Middle frontal gyrus (tissue), 1 donor: ENCODE results near the gene BIVM.

Experiments
- DNase-seq: peaks from one replicate; pipeline ENCODE4 v3.0.0-alpha.2; 2015; ENCODE audit warnings: low spot score; ENCODE audit errors: extremely low spot score

The BIVM gene

GRCh38 chr13:102838982-102839381 lies 40.1 kb downstream of the BIVM start:
- DNase-seq: no peak

GRCh38 chr13:102839462-102839861 lies 40.5 kb downstream of the BIVM start:
- no peak for DNase-seq

- DNase-seq: no peak
These were observed 46.3 kb downstream of the BIVM start for GRCh38 chr13:102845289-102845629.

GRCh38 chr13:102845630-102846260 lies 46.8 kb downstream of the BIVM start, which contains the start of gene ERCC5:
ERCC5 (plus strand) TSS chr13:102846032; CDS start chr13:102846267, 235 bp downstream.
- DNase-seq: peak; percentile 91

- no peak for DNase-seq
These were observed 47.5 kb downstream of the BIVM start for GRCh38 chr13:102846261-102847015.

GRCh38 chr13:102847272-102848234 lies 48.6 kb downstream of the BIVM start:
- no peak for DNase-seq

GRCh38 chr13:102848956-102849355 lies 50.0 kb downstream of the BIVM start:
- no peak for DNase-seq

- DNase-seq: no peak
These were observed 53.6 kb downstream of the BIVM start for GRCh38 chr13:102852556-102852955.

- no peak for DNase-seq
These were observed 55.8 kb downstream of the BIVM start for GRCh38 chr13:102854675-102855074.

GRCh38 chr13:102856557-102856956 lies 57.6 kb downstream of the BIVM start:
- DNase-seq: no peak

GRCh38 chr13:102862624-102863210 lies 63.8 kb downstream of the BIVM start:
- no peak for DNase-seq

- DNase-seq: no peak
These were observed 64.7 kb downstream of the BIVM start for GRCh38 chr13:102863590-102863989.

GRCh38 chr13:102868366-102868936 lies 69.5 kb downstream of the BIVM start:
- DNase-seq: no peak

GRCh38 chr13:102869948-102870676 lies 71.2 kb downstream of the BIVM start:
- DNase-seq: no peak

GRCh38 chr13:102870677-102871415 lies 71.9 kb downstream of the BIVM start:
- no peak for DNase-seq

GRCh38 chr13:102872131-102872530 lies 73.2 kb downstream of the BIVM start:
- no peak for DNase-seq

- no peak for DNase-seq
These were observed 73.6 kb downstream of the BIVM start for GRCh38 chr13:102872531-102872930.

- no peak for DNase-seq
These were observed 74.7 kb downstream of the BIVM start for GRCh38 chr13:102873653-102874052.

- DNase-seq: no peak
These were observed 76.3 kb downstream of the BIVM start for GRCh38 chr13:102875256-102875655.

GRCh38 chr13:102877303-102877702 lies 78.4 kb downstream of the BIVM start:
- no peak for DNase-seq
